ENCODE results near the gene TMEM42.
A peak's percentile ranks its signal among the peaks of the same experiment; 100 is the strongest.
"Not testable (repeated sequence)": the region's sequence is repeated elsewhere in the genome, so short reads cannot be mapped to it uniquely, and the experiment has no call there.

TMEM42 gene

GRCh38 chr3:44861412-44862225 is at the start of gene TMEM42:
TMEM42 (plus strand) TSS chr3:44861912; CDS start chr3:44861925, 13 bp downstream.
- peak; percentile 75 for DNase-seq

DNA sequence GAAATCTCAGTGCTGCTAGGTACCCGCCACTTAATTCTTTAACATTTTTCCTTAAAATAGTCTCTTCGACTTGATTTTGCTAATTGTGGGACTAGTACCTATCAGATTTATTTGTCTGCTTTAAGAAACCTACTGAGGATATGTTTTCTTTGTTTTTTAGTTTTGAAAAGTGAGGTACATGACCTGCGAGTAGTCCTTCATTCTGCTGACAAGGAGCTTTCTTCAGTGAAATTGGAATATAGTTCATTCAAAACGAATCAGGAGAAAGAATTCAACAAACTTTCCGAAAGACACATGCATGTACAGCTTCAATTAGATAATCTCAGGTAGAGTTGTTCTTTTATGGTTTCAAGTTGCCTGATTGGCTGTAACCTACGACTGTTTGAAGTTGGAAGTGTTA is 47.0 kb upstream of the TMEM42 start:
- no peak for DNase-seq

- DNase-seq = not testable (repeated sequence)
Observed at GRCh38 chr3:44816334-44816733, 45.4 kb upstream of the TMEM42 start.

DNA sequence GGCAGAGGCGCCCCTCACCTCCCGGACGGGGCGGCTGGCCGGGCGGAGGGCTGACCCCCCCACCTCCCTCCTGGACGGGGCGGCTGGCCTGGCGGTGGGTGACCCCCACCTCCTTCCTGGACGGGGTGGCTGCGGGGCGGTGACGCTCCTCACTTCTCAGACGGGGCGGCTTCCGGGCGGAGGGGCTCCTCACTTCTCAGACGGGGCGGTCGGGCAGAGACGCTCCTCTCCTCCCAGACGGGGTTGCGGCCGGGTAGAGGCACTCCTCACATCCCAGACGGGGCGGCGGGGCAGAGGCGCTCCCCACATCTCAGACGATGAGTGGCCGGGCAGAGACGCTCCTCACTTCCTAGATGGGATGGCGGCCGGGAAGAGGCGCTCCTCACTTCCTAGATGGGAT is 40.5 kb upstream of the TMEM42 start:
- not testable (repeated sequence) for DNase-seq

GRCh38 chr3:44825264-44825925 is 36.3 kb upstream of the TMEM42 start:
- DNase-seq = no peak

- DNase-seq = no peak
Observed at GRCh38 chr3:44827196-44827595, 34.5 kb upstream of the TMEM42 start.

GRCh38 chr3:44831232-44831631 is 30.5 kb upstream of the TMEM42 start:
- no peak for DNase-seq

DNA sequence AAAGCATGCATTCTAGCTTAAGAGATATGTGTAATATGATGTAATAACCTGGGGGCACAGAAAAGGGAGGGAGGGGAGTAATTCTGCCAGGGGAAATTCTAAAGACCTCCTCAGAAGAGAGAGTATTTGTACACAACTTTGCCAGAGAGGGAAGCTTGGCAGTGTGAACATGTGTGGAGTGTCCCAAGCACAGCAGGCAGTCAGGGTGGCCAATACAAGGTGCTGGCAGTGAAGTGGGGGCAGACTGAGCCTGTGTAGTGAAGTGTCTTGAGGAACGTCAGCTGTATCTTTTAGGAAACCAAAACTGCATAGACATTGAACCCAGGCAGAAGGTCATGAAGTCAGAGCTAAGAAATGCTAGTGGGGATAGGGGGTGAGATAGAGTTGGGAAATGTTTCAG is 29.7 kb upstream of the TMEM42 start:
- no peak for DNase-seq

- DNase-seq = no peak
Observed at GRCh38 chr3:44832965-44833364, 28.7 kb upstream of the TMEM42 start.

GRCh38 chr3:44833394-44833793 is 28.3 kb upstream of the TMEM42 start:
- no peak for DNase-seq

- DNase-seq = no peak
Observed at GRCh38 chr3:44835684-44836083, 26.0 kb upstream of the TMEM42 start.

DNA sequence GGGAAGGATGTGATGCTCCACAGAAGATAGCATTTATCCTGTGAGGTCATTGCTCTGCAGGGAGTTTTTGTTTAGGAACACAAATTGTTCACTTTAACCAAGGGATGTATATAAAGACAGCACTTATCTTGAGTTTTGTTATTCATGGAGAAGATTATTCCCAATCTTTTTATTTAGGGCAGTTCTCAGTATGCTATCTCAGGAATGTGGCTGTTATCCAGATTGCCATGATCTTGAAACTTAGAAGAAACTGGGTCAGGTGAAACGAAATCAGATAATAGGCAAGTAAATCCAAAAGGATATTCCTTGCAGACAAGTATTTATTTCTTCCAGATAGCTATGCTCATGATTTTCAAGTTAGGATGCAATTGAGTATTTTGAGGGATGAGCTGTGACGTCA is 19.3 kb upstream of the TMEM42 start:
- DNase-seq = no peak

DNA sequence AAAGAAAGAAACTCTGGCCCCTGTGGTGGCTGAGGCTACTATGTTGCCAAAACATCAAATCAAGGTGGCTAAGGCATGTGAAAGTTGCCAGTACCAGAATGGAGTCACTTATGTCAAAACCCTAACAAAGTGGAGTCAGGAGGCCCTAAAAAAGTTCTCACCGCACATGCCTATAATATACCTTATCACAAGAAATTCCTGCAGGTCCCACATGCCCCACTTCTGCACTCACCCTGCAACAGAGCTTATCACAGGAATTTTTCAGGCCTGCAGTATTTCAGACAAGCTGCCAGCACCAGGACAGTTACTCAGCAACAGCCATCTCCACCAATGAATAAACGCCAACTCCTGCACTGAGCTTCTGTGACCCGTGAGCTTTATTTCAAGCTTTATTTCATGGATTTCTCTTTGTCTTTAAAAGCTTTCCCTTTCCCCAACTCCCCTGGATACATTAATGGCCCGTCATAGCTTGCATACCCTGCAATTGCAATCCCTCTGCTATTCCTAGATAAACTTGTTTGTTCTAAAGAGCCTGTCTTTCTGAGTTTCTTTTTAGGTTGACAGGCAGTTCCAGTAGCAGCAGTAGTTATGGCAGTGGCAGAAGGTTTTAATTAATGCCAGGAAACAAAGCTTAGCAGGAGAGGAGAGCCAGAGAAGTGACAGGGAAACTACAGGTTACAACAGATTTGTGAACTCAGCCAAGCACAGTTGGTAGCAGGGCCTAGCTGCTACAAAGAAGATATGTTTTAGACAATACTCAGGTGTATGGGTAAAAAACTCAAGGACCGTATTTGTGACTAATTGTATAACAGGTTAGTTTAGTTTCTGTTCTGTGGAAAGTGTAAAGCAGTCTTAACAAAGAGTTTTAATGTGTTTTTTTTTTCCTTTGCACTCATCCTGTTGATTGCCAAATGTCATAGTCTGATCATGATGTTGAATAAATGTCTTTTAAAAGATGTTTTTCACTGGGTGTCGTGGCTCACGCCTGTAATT is 15.9 kb upstream of the TMEM42 start:
- DNase-seq = no peak

GRCh38 chr3:44848634-44849033 is 13.1 kb upstream of the TMEM42 start:
- DNase-seq = no peak

- DNase-seq = not testable (repeated sequence)
Observed at GRCh38 chr3:44856663-44857062, 5.0 kb upstream of the TMEM42 start.

DNA sequence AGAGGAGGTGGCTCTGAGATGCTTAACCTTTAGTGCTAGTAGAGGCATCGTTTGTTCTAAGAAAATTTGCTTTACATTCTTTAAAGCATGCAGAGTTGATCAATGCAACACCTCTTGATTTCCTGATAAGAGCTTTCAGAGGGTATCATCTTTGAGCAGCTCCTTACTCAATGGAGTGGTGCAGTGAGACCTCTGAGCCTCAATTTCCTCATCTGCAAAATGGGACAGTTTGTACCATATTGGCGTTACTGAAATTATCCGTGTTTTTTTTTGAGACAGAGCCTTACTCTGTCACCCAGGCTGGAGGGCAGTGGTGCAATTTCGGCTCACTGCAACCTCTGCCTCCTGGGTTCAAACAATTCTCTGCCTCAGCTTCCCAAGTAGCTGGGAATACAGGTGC is 1.6 kb upstream of the TMEM42 start:
- no peak for DNase-seq

- no peak for DNase-seq
Observed at GRCh38 chr3:44862226-44862637, 520 bp downstream of the TMEM42 start.

- DNase-seq = no peak
Observed at GRCh38 chr3:44865272-44866035, 3.7 kb downstream of the TMEM42 start.

- no peak for DNase-seq
Observed at GRCh38 chr3:44867421-44868111, 5.9 kb downstream of the TMEM42 start.

GRCh38 chr3:44870375-44871061 is 8.8 kb downstream of the TMEM42 start:
- DNase-seq = no peak

DNA sequence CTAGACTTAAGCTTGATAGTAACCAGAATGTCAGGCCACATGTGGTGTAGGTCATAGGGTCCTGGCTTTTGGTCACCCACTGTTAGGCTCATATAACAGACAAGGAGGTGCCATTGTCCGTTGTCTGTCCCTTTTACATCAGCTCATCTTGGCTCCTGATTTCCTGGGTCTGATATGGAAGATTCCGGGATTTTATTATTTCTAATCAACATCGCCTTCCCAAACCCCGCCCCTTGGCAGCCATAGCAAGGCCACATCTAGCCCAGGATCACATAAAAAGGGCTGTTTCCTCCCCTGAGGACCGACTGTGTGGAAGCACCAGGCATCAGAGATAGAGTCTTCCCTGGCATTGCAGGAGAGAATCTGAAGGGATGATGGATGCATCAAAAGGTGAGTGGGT is 12.6 kb downstream of the TMEM42 start, which contains the start of gene TGM4:
TGM4 (plus strand) TSS at position 301 of the 400 bp plus-strand sequence; CDS start at position 372, 71 bp downstream.
- DNase-seq = no peak

Data from NK-92 treated with Interleukin-12 subunit alpha and Interleukin-12 subunit beta, amount 100 ng/mL, for 24 hours (cell line).